Measurements from ENCODE around the gene MRPL3.

- TF ChIP-seq CTCF (conservative IDR thresholded peaks at IDR 0.05; ENCODE audit: low read length) (no peak), EZH2phosphoT487 (IDR thresholded peaks at IDR 0.05; ENCODE audit: borderline replicate concordance) (no peak)
Observed at GRCh38 chr3:131538968-131539367, 36.2 kb upstream of the MRPL3 start.
